NCI-H2227 (cell line): Measurements from ENCODE around the gene ITM2B.
A peak's percentile ranks its signal among the peaks of the same experiment; 100 is the strongest.
"Not testable (repeated sequence)": the region's sequence is repeated elsewhere in the genome, so short reads cannot be mapped to it uniquely, and the experiment has no call there.

Experiments used
- DNase-seq: peaks from one replicate; lab custom pipeline; 2025; ENCODE audit not compliant: unreplicated experiment; lab: John Stamatoyannopoulos, UW

The ITM2B gene

GRCh38 chr13:48233046-48233888, at the start of gene ITM2B:
TSS of gene ITM2B (plus strand) at chr13:48233206. CDS start at chr13:48233361, 155 bp downstream.
- DNase-seq, result peak; percentile 71

GRCh38 chr13:48184260-48184659, 48.7 kb upstream of the ITM2B start:
- DNase-seq, result no peak

- DNase-seq, result no peak
Observed at GRCh38 chr13:48185018-48185417, 48.0 kb upstream of the ITM2B start.

GRCh38 chr13:48186722-48187121, 46.3 kb upstream of the ITM2B start:
- no peak for DNase-seq

GRCh38 chr13:48188131-48188530, 44.9 kb upstream of the ITM2B start:
- no peak for DNase-seq

GRCh38 chr13:48188601-48189000, 44.4 kb upstream of the ITM2B start:
- no peak for DNase-seq

DNA sequence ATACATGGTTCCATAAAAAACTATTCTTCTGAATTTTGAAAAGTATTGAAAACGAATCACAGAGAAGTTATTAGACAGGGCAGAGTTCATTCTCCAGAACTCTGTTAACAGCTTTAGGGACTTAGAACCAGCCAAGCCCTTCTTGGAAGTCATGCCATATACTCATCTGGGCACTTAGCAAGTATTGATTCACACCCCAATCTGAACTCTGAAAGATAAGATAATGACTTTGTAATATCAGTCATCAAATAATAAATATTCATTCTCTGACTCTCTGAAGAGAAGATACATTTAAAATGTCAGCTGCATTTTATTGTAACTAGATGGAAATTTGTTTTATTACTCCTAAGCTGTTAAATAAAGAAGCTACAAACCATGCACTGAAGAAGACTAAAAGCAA, 43.8 kb upstream of the ITM2B start:
- no peak for DNase-seq

DNA sequence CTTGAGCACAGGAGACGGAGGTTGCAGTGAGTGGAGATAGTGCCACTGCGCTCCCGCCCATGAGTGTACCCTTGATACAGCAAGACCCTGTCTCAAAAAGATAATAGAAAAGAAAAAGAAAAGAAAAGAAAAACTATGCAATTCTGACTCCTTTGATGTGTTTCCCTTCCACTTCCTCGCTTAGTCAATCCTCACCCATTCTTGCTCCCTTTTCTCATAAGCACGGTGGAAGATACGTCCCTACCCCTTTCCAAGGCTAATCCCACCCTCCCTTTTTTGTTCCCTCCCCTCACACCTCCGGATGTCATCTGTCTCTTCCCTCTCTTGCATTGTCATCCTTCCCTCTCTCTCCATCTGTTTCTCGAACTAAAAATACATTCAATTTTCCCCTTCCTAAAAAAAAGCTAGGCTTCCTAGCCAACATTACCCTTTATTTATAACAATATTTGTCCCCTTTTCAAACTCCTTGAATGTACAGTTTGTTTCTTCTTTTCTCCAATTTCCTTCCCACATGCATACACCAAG, 40.5 kb upstream of the ITM2B start:
- DNase-seq, result no peak

GRCh38 chr13:48194379-48194754, 38.6 kb upstream of the ITM2B start:
- DNase-seq, result no peak

- DNase-seq, result no peak
Observed at GRCh38 chr13:48199404-48199946, 33.5 kb upstream of the ITM2B start.

DNA sequence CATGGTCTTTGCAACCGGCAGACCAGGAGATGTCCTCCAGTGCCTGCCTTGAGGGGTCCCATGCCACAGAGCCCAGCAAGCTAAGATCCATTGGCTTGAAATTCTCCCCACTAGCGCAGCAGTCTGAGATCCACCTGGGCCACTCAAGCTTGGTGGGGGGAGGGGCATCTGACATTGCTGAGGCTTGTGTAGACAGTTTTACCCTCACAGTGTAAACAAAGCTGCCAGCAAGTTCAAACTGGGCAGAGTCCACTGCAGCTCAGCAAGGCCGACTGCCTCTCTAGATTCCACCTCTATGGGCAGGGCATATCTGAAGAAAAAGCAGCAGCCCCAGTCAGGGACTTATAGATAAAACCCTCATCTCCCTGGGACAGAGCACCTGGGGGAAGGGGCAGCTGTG, 32.0 kb upstream of the ITM2B start:
- no peak for DNase-seq

DNA sequence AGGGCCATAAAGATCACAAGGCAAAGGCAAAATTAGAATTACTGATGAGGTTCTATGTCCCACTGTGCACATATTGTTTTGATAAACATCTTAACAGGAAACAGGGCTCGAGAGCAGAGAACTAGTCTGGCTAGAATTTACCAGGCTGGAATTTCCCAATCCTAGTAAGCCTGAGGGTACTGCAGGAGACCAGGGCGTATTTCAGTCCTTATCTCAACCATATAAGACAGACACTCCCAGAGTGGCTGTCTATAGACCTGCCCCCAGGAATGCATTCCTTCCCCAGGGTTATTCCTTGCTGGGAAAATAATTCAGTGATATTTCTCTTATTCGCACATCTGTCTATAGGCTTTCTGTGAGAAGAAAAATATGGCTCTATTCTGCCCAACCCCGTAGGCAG, 25.8 kb upstream of the ITM2B start:
- DNase-seq, result not testable (repeated sequence)

GRCh38 chr13:48210178-48210577, 22.8 kb upstream of the ITM2B start:
- DNase-seq, result no peak

- DNase-seq, result no peak
Observed at GRCh38 chr13:48214519-48215121, 18.4 kb upstream of the ITM2B start.

DNA sequence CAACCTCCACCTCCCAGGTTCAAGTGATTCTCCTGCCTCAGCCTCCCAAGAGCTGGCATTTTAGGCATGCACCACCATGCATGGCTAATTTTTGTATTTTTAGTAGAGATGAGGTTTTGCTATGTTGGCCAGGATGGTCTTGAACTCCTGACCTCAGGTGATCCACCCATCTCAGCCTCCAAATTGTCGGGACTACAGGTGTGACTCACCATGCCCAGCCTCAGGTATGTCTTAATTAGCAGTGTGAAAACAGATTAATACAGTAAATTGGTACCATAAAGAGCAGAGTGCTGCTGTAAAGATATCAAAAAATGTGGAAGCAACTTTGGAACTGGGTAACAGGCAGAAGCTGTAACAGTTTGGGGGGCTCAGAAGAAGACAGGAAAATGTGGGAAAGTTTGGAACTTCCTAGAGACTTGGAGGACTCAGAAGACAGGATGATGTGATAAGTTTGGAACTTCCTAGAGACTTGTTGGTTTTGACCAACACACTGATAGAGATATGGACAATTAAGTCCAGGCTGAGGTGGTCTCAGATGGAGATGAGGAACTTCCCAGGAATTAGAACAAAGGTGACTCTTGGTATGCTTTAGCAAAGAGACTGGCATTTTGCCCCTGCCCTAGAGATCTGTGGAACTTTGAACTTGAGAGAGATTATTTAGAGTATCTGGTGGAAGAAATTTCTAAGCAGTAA, 17.3 kb upstream of the ITM2B start:
- not testable (repeated sequence) for DNase-seq

GRCh38 chr13:48216204-48216711, 16.7 kb upstream of the ITM2B start:
- DNase-seq, result no peak

DNA sequence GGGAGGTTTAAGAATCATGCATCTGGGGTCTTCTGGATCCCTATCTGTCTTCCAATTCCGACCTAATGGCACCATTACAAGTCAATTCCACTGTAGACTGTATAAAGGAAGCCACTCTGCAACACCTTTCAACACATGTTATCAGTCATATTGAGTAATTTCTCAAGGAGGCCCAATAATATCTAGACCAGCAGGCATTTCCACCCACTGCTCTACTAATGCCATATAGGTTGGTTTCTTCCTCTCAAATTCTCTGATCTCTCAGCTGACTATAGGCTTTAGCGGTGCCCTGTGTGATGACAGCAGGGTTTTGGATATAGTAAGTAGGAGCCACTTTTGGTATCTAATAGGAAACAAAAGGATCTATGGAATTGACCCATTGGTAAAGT, 12.4 kb upstream of the ITM2B start:
- no peak for DNase-seq

- DNase-seq, result no peak
Observed at GRCh38 chr13:48220981-48221685, 11.9 kb upstream of the ITM2B start.

DNA sequence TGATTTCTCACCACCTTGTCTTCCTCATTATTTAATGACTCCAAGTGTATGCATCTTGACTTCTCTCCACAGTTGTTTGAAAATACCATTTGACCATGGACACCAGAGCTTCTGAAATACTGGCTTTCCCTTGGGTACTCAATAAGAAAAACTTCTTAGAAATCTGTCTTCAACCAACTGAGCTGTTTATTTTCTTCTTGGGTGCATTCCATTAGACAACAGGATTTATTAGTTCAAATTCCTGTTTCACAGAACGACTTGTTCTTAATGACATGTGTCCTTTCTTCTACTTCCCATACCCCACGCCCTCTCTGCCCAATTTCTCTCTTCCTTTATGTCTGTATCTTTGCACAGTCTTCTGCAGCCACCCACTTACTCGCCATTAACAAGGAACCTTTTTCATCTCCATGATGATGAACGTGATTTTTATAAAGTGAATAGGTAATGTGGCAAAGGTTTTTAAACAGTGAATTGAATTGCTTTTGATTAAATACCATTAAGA, 11.3 kb upstream of the ITM2B start:
- no peak for DNase-seq
